HCT116 (cell line): Measurements from ENCODE around the gene FBXO24.

Source experiments
- CEBPB ChIP-seq: IDR thresholded peaks from 2 replicates; pipeline ENCODE4 v1.6.1; 2012; ENCODE audit warnings: low read depth
- CTCF ChIP-seq, 3 experiments: fragments of 200-600 bp in 1 of 3; sonication (generic) in 1 of 3; IDR thresholded peaks in 2 of 3; conservative IDR thresholded peaks in 1 of 3; 2 replicates each; pipeline ENCODE4 v1.5.1; 2012 to 2017; ENCODE audit warnings: low read depth in 2 of 3, low read length in 2 of 3, antibody characterized with exemption in 1 of 3, borderline replicate concordance in 1 of 3, control low read depth in 1 of 3, mild to moderate bottlenecking in 1 of 3, mixed read lengths in 1 of 3, mixed run types in 1 of 3, moderate library complexity in 1 of 3; ENCODE audit not compliant: insufficient read depth in 1 of 3
- EGR1 ChIP-seq: IDR thresholded peaks from 2 replicates; pipeline ENCODE4 v1.6.1; 2012; ENCODE audit warnings: low read depth
- ELF1 ChIP-seq: IDR thresholded peaks from 2 replicates; pipeline ENCODE4 v1.6.1; 2012; ENCODE audit warnings: low read depth, borderline replicate concordance
- EZH2 ChIP-seq: fragments of 200-600 bp; sonication (generic); IDR thresholded peaks from 2 replicates; pipeline ENCODE4 v1.6.1; 2017; ENCODE audit warnings: antibody characterized with exemption, mixed run types
- JUND ChIP-seq: IDR thresholded peaks from 2 replicates; pipeline ENCODE4 v1.6.1; 2012
- MAX ChIP-seq: IDR thresholded peaks from 2 replicates; pipeline ENCODE4 v1.6.1; 2012
- POLR2A ChIP-seq: IDR thresholded peaks from 2 replicates; pipeline ENCODE4 v1.7.0; 2011; ENCODE audit warnings: borderline replicate concordance; ENCODE audit not compliant: insufficient read depth, insufficient read length; ENCODE audit errors: extremely low read depth
- POLR2AphosphoS5 ChIP-seq: IDR thresholded peaks from 2 replicates; pipeline ENCODE4 v1.6.1; 2011; ENCODE audit warnings: mild to moderate bottlenecking, low read depth, low read length, moderate library complexity
- SIN3A ChIP-seq: IDR thresholded peaks from 2 replicates; pipeline ENCODE4 v1.6.1; 2012; ENCODE audit warnings: low read depth
- SP1 ChIP-seq: IDR thresholded peaks from 2 replicates; pipeline ENCODE4 v1.6.1; 2012; ENCODE audit warnings: low read depth
- TCF7L2 ChIP-seq: IDR thresholded peaks from 2 replicates; pipeline ENCODE4 v1.7.0; 2011; ENCODE audit warnings: borderline replicate concordance, inconsistent platforms; ENCODE audit not compliant: insufficient read depth, insufficient read length; ENCODE audit errors: extremely low read depth
- ZBTB33 ChIP-seq: IDR thresholded peaks from 2 replicates; pipeline ENCODE4 v1.6.1; 2011; ENCODE audit warnings: mild to moderate bottlenecking, low read length, moderate library complexity; ENCODE audit not compliant: insufficient replicate concordance; ENCODE audit errors: extremely low read depth
- ZNF274 ChIP-seq: fragments of 200-500 bp; sonication (Bioruptor generic); IDR thresholded peaks from 2 replicates; pipeline ENCODE4 v1.6.1; 2014; ENCODE audit warnings: mild to moderate bottlenecking, low read depth, low read length, inconsistent platforms

GRCh38 chr7:100588438-100588837 lies 2.3 kb downstream of the FBXO24 start:
- TF ChIP-seq POLR2AphosphoS5 (no peak), ZBTB33 (no peak), SIN3A (no peak), EZH2 (no peak), EGR1 (no peak), CTCF (IDR thresholded peaks at IDR 0.05 in 2 of 3, conservative IDR thresholded peaks at IDR 0.05 in 1 of 3; ENCODE audit: borderline replicate concordance in 1 of 3, insufficient read depth in 1 of 3, low read depth in 2 of 3, low read length in 2 of 3) (peak in 2 of 3 experiments; percentile 36 to 45; a peak in 4 of 6 replicates), ELF1 (no peak), POLR2A (no peak), SP1 (no peak), ZNF274 (no peak), CEBPB (no peak), JUND (no peak), MAX (no peak), TCF7L2 (no peak)
